ENCODE measurements around the gene SMARCD1. TPM values are rescaled to one million over a fixed set of nuclear protein-coding genes. Genes with fewer than 3 reads are reported as not detected.

Gene SMARCD1
- total and polyA plus RNA-seq, 9 of the 15 experiments (the other 6 are each of a cell fraction or from before 2014, with no cell fraction given): 0.86 to 91.7 (median 48.0) TPM

GRCh38 chr12:50100561-50100960 is 15.4 kb downstream of the SMARCD1 start:
- FAIRE-seq: no peak
- TF ChIP-seq ZNF644 (tag; IDR thresholded peaks at IDR 0.05; ENCODE audit: low read depth) (no peak), GATA2 (CRISPR knock-in tag; IDR thresholded peaks at IDR 0.05) (no peak), PHB (CRISPR knock-in tag; IDR thresholded peaks at IDR 0.05) (no peak), ZNF668 (CRISPR knock-in tag; IDR thresholded peaks at IDR 0.05) (no peak), BRF1 (IDR thresholded peaks at IDR 0.05; ENCODE audit: borderline replicate concordance, extremely low read depth, insufficient read length) (no peak), SUPT5H (IDR thresholded peaks at IDR 0.05) (no peak), HES1 (IDR thresholded peaks at IDR 0.05; ENCODE audit: low read depth) (no peak)
- CTCF ChIA-PET (ENCODE audit: low intra/inter-chr PET ratio): no interaction called here
- no peaks in the 10 kb centered on the region for H4K20me1 ChIP-seq (replicated peaks; ENCODE audit: control insufficient read depth, insufficient read depth, low read length)
- POLR2A ChIA-PET: interaction anchor here (1.1 kb wide), 1 partner anchor 9 kb away, joined by 5 read pairs; no protein-coding TSS in a partner anchor
- H3K4me1 ChIP-seq (replicated peaks in 1 of 2; ENCODE audit: control insufficient read depth in 2 of 2, insufficient read depth in 2 of 2, low read length in 2 of 2): peaks cover 16% of the 10 kb centered on the region in 2 experiments
- H3K36me3 ChIP-seq (ENCODE audit: control insufficient read depth, insufficient read depth, low read length): peaks cover 52% of the 10 kb centered on the region
- no peak overlapping the region for H2AFZ ChIP-seq (ENCODE audit: low read depth, low read length)
- intact Hi-C loops (cut with micrococcal nuclease) (no loop called here), in situ Hi-C loops (cut with MboI) (no loop called here)
- BruUV-seq (replicated peaks): no TSS peak
- H3K27me3 ChIP-seq (ENCODE audit: control insufficient read depth in 2 of 2, insufficient read depth in 2 of 2, low read length in 2 of 2): no peaks in the 10 kb centered on the region
- 64% methylated on average over 3 of the region's 3 CpGs for WGBS (ENCODE audit: insufficient coverage, low coverage, missing lambda C conversion rate)
- no peaks in the 10 kb centered on the region for H3K79me2 ChIP-seq (ENCODE audit: control insufficient read depth, insufficient read depth, low read length)
- no peak for ATAC-seq
- no peaks in the 10 kb centered on the region for H3K9me1 ChIP-seq (ENCODE audit: control insufficient read depth, insufficient read depth, low read length)
- H3K9ac ChIP-seq (ENCODE audit: insufficient read depth in 1 of 2, low read depth in 2 of 2, low read length in 2 of 2): no peak overlapping the region
- no peak overlapping the region for H3K27ac ChIP-seq (ENCODE audit: extremely low read depth, low read depth, low read length)
- H3K4me2 ChIP-seq (ENCODE audit: insufficient read depth, low read length): no peak overlapping the region
- DNase-seq (ENCODE audit: extremely low read depth in 1 of 4, low spot score in 3 of 4): no peak
- H3K9me3 ChIP-seq (replicated peaks; ENCODE audit: control insufficient read depth, insufficient read depth, low read depth, low read length): no peaks in the 10 kb centered on the region
- no peak overlapping the region for H3K4me3 ChIP-seq

All from K562 (cell line).